Activated CD4-positive, alpha-beta T cell treated with anti-CD3 and anti-CD28 coated beads for 24 hours (primary cell): ENCODE results near the gene ZNF827.

ENCODE experiments used
- DNase-seq, 2 donors: peaks; one replicate each; pipeline ENCODE4 v3.0.0-alpha.2; 2020; ENCODE audit warnings: low read depth in 2 of 2

Gene ZNF827

DNA sequence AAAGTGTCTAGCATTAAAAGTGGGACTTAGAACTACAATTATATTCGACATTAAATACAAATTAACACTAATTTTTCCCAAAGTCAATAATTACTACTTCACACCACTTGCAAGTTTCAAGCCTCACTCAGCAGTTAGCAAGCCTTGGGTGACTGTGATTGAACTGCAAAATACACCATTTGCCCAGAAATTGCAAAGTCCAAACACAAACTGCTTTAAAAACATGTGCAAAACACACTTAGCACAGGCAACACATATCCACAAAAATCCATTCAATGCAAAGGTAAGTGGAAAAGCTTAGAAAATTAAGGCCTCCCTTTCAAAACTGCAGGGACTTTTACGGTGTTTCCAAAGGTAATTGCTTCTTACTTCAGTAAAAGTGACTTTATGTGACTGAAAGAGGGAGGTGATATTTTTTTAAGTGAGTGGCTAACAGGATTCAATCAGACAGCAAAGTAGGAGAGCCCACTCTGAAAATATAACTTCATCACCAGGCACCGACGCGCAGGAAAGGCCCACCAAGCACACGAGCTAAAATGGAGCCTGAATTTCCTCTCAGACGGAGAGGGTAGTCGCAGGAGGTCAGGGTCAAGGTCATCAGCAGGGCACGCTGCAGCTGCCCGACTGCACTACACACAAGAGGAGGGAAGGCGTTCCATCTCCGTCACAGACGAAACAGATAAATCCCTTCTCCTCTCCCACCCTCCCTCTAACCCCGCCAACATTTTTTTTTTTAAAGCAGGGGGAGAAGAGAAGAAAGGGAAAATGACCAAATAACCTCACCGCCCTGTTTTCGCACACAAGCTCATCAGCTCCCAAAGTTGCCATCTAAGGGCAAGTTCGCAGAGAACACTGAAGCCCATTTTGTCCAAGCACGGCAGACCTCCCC lies 3.1 kb downstream of the ZNF827 start:
- DNase-seq: no peak

DNA sequence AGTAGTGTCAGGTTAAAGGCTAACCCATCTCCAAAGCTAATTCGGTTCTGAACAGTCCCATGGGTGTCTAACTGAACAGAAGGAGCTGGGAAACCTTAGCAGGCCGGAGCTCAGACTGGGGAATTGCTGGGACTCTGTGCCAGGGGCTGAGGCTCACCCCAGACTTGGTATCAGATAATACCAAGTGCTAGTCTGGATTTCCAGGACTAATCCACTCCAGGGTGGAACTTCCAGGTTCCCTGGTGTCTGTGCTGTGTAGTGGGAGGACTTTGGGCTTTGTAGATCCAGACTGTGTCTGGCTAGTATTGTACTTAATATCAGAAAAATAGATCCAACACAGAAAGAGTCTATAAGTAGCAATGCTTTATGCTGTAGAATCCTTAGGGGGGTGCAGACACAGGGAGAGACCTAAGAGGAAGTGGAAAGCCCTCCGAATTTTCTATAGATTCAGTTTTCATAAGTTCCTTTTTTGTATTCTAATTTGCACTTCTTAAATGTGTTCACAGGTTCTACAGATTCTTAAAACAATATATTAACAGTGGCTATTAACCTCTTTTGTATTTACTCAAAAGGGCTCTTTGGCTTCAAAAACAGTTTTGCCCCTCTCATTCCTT lies 4.1 kb downstream of the ZNF827 start:
- DNase-seq: no peak

DNA sequence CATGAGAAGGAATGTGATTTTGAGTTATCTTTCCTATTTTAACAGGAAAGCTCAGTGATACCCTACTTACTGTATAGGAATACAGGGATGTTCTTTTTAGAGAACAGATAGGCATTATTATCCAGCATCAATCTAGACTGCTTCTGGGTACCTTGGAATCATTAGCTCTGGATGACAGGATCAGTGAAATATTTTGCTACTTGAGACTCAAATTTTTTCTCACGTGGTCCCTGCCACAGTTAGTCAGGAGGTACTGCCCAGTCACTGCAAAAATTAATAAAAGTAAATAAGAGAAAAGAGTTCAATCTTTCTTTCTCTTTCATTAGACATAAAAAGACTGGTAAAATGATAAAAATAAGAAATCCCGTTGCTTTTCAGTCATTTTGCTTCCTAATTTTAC lies 5.5 kb downstream of the ZNF827 start:
- DNase-seq: no peak

DNA sequence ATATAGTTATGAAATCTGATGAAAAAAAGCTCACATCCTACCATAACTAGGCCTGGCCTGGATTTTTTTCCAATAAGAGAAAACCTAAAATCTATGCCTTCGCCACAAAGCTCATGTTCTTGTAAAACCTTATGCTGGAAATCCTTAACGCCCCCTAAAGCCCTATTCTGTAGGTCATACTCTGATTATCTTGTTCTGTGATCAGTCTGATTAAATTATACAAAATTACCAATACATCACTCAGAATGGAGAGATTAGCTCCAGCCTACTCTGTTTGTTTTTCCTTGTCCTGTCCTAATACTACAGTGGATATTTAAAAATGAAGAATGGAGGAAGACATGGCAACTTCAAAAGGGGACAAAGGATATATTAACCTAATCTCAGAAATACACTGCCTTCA lies 7.2 kb downstream of the ZNF827 start:
- DNase-seq: no peak

DNA sequence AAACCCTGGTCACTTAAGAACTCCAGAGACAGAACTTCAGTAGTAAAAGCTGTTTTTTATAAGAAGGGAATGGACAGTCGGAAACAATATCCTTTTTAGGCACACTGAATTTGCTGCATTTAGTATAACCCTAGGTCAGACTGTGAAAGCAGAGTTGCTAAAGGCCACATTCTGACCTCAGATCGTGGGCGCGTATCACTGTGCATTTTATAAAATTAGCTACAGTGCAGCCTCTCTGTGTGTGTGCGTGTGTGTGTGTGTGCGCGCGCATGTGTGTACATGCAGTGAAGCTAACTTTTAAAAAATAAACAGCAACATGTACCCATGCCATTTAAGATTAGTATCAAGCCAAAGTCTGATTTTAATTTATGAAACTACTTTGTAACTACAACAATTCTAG lies 8.0 kb downstream of the ZNF827 start:
- no peak for DNase-seq

DNA sequence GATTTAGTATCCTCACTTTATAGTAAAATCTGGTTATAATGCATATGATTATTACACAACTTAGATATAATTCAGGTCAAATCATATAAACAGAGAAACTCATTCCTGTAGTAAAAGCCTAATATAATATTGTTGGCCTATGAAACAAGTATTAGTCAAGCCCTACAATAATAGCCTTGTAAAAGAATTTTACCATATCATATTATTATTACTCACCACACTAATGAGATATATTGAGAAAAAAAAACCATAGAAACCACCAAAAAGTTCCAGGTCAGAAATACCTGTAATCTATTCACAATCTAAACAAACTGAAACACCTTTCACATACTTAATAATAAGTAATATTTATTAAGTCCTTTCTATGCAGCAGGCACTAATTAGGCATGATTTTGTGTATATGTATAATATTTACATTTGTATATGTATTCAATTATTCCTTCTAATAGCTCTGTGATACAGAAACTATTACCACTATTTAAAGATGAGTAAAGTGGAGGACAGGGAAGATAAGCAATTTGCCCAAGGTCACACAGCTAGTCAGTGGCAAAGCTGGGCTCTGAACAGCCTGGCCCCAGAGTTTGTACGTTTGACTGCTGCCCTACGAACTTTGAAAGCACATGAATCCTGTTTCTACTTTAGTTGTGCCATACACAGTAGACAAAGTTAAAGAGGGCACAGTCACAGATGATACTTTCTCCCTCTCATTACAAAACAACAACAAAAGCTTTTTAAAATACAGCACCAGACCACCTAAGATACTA lies 9.0 kb downstream of the ZNF827 start:
- no peak for DNase-seq

DNA sequence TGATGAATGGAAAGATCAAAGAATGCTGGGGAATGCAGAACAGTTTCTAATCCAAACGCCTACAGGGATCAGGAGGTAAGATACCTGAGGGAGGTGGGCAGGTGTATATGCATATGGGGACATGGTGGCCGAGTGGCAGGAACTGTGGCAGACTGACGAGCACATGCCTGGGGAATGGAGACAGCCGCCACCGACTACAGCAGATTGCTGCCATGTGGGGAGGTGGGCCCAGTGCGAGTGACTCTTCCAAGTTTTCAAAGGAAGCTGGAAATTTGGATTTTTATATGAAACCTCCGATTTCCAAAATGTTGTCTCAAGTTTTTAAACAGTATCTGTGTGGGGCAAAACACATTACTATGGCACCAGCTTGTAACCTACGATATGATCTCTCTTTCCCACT lies 9.9 kb downstream of the ZNF827 start:
- no peak for DNase-seq

DNA sequence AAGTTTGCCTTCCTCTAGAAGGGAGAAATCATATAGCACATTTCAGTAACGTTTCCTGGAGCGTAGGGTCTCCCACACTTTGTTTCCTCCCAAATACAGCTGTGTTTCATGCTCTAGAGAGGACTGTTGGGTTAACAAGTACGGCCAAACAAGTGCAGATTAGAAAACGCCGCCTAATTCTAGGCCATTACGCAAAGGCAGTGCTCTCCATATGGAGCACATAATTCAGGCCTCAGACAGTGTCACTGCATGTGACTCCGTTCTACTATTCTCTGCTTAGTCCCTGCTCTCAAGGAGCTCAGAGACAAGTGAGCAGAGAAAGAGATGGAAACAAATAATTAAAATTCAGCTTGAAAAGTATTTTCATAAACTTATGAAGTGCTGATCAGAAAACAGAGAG lies 11.6 kb downstream of the ZNF827 start:
- DNase-seq: no peak

DNA sequence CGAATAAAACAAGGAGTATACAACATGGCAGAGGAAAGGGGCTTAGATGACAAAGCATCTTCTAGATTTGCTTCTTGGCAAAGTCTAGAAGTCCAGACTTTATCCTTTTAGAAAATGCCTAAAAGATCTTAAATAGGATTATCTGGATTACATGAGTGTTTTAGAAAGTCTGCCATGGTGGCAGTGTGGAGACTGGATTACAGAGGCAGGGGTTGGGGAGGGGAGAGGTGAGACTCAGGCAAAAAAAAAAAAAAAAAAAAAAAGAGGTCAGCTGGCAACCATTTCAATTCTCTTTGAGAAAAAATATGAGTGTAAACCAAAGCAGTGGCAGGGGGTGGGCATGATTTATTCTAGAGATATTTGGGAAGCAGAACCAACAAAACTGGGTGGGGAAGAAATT lies 17.4 kb downstream of the ZNF827 start:
- DNase-seq: no peak

DNA sequence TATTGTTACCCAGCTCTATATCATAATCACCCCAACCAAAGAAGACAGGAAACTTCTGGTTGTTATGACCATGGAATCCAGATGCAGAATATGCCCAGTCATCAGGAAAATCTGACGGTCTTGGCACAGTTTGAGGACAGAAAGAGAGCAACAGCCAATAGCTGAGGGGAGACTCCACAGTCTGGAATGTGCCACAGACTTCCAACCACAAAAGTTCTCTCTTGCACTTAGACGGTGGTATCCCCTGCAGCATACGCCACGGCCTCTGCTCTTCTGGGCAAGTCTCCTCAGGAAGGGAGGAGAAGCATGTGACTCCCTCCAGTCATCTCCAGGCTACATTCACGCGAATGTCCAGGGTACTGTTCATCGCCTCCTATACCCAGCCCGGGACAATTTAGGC lies 18.4 kb downstream of the ZNF827 start:
- DNase-seq: no peak

DNA sequence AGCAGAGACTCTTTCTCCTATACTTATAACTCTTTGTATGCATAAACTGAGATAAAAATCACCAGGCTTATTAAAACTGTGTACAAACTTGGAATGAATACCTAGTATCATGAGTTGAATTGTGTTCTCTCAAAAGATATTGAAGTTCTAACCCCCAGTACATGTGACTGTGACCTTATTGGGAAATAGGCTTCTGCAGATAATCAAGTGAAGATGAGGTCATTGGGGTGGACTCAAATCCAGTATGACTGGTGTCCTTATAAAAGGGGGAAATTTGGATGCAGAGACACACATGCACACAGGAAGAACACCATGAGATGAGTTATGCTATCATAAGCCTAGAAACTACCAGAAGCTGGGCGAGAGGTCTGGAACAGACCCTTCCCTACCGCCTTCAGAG lies 26.2 kb downstream of the ZNF827 start:
- no peak for DNase-seq

DNA sequence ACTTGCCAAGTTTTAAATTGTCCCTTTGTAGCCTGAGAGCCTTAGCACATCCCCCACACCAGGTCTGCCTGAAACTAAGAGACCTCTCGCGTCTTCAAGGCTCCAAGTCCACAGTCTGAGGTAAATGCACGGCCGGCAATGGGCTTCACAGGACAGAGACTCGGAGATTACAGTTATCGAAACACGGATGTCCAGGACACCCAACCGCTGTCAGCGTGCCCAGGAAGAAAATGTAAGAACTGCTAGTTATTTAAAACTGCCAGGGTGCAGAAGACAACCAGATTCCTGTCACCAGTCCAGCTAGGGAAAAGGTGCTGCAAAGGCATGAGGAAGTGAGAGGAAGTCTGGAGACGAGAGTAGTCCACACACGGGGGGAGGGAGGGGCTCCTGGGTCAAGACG lies 28.9 kb downstream of the ZNF827 start:
- no peak for DNase-seq

DNA sequence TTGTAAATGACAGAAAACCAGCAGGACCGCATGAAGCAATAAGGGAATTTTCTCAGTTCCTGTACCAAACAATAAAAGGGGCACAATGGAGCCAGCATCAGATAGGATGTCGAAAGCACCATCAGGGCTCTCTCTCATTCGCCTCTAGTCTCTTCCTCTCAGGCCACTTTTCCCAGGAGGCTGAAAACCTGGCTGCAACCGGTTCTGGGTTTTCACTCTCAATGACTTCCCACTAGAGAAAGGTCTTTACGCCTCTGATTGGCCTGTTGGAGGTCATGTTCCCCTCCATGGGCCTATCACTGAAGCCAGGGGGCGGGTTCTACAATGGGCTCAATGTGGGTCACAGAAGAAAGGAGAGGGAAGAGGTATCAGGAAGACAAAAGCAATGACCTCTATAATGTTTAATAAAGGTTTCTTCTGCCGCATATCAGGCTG lies 29.3 kb downstream of the ZNF827 start:
- DNase-seq: no peak

DNA sequence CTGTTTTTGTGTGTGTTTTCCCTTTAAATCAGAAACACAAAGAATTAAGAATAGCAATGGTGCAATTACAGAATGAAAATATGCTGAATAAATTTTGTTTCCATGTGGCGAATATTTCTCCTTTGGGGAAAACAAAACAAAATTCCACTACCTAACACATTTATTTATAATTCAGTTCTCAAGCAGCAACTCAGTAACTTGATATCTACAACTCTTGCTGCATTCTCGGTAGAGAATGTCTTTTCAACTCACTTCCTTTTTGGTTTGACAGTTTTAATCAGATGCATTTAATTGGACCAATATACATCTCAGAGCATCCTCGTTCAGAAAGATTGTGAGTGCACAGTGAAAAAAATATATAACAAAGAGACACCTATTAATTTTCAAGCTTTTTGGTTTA lies 30.8 kb downstream of the ZNF827 start:
- DNase-seq: no peak

DNA sequence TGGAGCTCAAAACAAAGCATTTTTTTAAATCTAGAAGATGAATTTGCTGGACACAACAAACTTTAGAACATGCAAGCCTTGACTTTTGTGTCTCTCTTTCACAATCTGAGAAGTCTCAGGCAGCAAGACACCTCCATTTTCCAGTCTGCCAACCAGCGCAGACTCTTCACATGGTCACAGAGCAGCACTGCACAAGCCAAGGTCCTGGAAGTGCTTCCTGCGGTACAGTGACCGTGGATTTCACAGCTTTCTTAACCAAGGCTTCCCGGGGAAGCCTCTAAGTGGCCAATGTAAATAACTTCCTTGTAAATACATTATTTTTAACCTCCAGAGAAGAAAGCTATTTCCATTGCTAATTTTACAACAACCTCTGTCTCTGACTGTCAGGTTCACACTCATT lies 31.2 kb downstream of the ZNF827 start:
- DNase-seq: no peak

DNA sequence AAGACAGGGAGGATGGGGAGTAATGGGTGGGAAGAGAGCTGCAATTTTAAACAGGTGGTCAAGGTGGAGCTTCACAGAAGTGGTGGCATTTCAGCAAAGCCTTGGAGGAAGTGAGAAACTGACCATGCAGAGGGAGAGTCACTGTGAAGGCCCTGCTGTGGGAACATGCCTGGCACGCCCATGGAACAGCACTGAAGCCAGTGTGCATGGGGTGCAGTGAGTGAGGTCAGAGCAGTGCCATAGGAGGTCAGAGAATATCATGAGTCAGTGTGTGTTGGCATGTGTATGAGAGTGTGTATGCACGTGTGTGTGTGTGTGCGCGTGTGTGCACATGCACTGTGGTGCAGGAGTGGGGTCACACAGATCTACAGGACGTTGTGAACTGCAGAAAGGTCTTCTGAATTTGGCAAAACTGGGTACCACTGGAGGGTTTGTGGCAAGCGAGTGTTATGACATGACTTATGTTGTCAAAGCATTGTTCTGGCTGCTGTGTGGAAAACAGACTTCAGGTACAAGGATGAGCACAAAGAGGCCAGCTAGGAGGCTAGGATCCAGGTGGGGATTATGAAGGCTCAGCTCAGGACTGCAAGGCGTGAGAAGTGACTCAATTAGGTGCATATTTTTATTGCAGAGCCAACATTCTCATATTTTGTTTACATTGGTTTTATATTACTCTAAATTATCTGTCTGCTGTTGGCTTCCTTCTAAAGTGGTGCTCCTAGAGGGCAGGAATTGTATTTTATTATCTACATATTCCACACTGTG lies 34.0 kb downstream of the ZNF827 start:
- DNase-seq: no peak

DNA sequence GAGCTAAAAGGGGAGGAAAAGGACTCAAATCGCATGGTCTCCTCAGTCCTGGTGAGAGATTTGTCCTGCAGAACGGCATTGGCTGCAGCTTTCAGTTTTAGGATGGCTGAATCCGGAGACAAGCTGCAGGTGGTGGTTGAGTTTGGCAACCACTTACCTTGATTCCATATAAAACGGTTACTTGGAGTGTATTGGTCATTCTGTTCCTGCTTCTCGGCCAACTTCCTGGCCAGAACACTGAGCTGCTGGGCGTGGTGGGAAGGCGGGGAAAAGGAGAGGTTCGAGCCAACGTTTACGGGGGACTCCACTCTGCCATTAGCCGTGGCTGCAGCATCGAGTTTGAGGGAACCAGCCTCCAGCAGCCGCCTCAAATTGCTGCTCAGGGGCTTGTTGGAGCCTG lies 36.1 kb downstream of the ZNF827 start:
- no peak for DNase-seq

DNA sequence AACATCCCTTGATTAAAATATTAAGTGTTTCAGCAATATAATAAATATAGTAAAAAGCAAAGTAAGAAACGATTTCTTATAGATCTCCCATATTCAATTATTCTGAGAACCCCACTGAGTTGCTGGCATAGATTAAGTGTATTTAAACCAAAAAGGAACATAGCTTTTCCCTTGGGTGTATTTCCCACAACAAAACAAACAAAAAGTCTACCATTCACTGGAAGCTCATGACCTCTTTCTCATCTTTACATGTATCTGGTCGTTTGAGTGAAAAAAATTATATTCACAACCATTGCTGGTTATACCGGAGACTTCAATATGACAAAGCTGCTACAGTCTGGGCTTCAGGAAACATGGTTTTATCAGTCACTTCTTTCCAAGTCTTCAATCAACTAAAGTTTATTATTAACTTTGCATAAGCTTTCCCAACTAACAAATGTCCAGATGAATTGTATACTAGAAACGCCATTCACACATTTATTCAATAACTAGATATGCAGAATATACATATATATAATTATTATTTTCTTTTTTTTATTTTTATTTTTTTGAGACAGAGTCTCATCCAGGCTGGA lies 38.6 kb downstream of the ZNF827 start:
- DNase-seq: no peak

DNA sequence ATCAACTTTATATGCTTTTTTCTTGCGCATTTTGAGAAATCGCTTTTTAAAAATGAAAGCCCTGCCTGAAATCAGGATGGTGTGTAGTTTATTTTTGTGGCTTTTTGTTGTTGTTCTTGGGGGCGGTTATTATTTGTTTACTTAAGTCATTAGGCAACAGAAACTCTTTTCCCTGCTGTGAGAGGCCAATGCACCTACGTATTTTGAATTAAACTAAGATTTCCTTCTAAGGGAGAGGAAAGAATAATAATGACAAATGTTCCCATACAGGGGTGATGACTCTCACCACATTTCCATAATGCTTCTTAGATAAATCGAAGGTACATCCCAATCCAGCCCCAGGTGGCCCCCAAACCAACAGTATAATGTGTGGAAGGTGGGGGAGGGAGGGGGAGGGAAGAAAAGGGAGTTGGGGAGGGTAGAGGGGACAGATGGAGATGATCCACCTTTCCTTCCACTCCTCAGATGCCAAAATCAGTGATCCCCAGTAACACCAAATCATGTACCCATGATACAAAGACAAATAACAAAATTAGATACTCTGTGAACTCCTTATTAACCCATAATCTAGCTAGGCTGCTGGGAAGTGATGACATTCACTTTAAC lies 39.6 kb downstream of the ZNF827 start:
- no peak for DNase-seq

DNA sequence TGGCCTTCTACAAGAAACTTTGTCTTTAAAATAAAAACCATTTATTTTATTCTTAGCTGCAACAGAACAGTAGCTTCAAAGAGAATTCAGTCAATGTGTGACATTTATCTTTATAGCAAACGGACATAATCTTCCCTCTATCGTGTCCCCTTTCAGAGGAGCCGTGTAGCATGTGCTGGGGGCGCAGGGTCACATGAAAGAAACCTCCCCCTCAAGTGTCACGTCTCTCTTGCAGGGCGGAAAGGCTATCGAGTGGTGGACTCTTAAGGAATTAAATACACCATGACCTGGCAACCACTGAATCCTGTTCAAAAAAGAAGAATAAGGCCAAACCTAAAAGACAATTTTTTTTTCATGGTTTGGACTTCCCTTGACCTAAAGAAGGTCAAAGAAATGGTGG lies 40.2 kb downstream of the ZNF827 start:
- no peak for DNase-seq

DNA sequence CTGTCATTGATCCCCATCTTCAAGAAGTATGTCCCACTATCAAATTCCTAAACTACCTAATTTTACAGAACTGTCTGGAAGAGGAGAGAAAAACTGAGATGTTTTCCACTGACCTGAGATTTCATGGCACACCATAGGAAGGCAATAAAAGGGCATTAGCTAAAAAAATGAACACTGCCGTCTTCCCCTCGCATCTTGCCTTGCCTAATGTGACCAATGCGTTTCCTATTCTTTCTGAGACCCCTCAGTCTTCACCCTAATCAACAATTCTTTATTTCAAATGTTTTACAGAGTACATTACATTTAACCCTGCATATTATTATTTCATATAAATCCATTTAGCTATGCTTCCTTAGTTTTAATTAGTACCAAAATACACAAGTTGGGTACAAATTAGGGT lies 43.6 kb downstream of the ZNF827 start:
- DNase-seq: no peak
